Keratinocyte (primary cell): Measurements from ENCODE around the gene FIGN. TPM values are rescaled to one million over a fixed set of nuclear protein-coding genes. Genes with fewer than 3 reads are reported as not detected.

ENCODE experiments used
- DNase-seq: peaks from one replicate; pipeline ENCODE4 v3.0.0-alpha.2; 2011; ENCODE audit warnings: low read depth, missing footprints, low spot score
- FAIRE-seq: peaks from 2 replicates; lab custom pipeline; 2011; peaks lifted over from hg19 to GRCh38; lab: Jason Lieb, UNC
- H2AFZ ChIP-seq: 2 replicates; pipeline ENCODE4 v1.6.0; 2012; ENCODE audit warnings: low read length, control low read depth, inconsistent platforms; ENCODE audit not compliant: control insufficient read depth
- H3K27ac ChIP-seq: 2 replicates; pipeline ENCODE4 v1.5.1; 2011; ENCODE audit warnings: low read length; ENCODE audit not compliant: control insufficient read depth, insufficient read depth
- H3K27me3 ChIP-seq: 3 replicates; pipeline ENCODE4 v1.6.0; 2011; ENCODE audit warnings: low read length; ENCODE audit not compliant: control insufficient read depth, insufficient read depth; ENCODE audit errors: extremely low read depth
- H3K36me3 ChIP-seq, 2 experiments: 2 replicates in 1 of 2; 3 replicates in 1 of 2; pipeline ENCODE4 v1.5.1; 2011; ENCODE audit warnings: low read length in 2 of 2, mild to moderate bottlenecking in 1 of 2; ENCODE audit not compliant: control insufficient read depth in 2 of 2, insufficient read depth in 2 of 2; ENCODE audit errors: extremely low read depth in 1 of 2
- H3K4me1 ChIP-seq: 3 replicates; pipeline ENCODE4 v1.5.1; 2011; ENCODE audit warnings: low read length; ENCODE audit not compliant: control insufficient read depth, insufficient read depth; ENCODE audit errors: extremely low read depth
- H3K4me2 ChIP-seq: 3 replicates; pipeline ENCODE4 v1.6.0; 2011; ENCODE audit warnings: low read depth, low read length; ENCODE audit not compliant: control insufficient read depth, insufficient read depth; ENCODE audit errors: extremely low read depth
- H3K4me3 ChIP-seq, 3 experiments: fragments of 200-600 bp in 1 of 3; sonication (generic) in 1 of 3; 2 replicates in 2 of 3; 3 replicates in 1 of 3; pipeline ENCODE4 v1.5.1; 2011 to 2016; ENCODE audit warnings: low read length in 3 of 3, mild to moderate bottlenecking in 3 of 3, control low read depth in 2 of 3, inconsistent platforms in 1 of 3, low read depth in 1 of 3, mixed read lengths in 1 of 3, mixed run types in 1 of 3, moderate library complexity in 1 of 3; ENCODE audit not compliant: control insufficient read depth in 2 of 3, insufficient read depth in 2 of 3; ENCODE audit errors: extremely low read depth in 1 of 3
- H3K79me2 ChIP-seq: 2 replicates; pipeline ENCODE4 v1.6.0; 2012; ENCODE audit warnings: low read length; ENCODE audit not compliant: control insufficient read depth, insufficient read depth
- H3K9ac ChIP-seq: 3 replicates; pipeline ENCODE4 v1.6.0; 2011; ENCODE audit warnings: low read length; ENCODE audit not compliant: control insufficient read depth, insufficient read depth; ENCODE audit errors: extremely low read depth
- H3K9me1 ChIP-seq: 3 replicates; pipeline ENCODE4 v1.6.0; 2011; ENCODE audit warnings: low read length; ENCODE audit not compliant: control insufficient read depth, insufficient read depth; ENCODE audit errors: extremely low read depth
- H3K9me3 ChIP-seq: 2 replicates; pipeline ENCODE4 v1.5.1; 2012; ENCODE audit warnings: low read depth, low read length; ENCODE audit not compliant: control insufficient read depth
- H4K20me1 ChIP-seq: 3 replicates; pipeline ENCODE4 v1.6.0; 2011; ENCODE audit warnings: low read length; ENCODE audit not compliant: control insufficient read depth, insufficient read depth; ENCODE audit errors: extremely low read depth
- EZH2 ChIP-seq: IDR thresholded peaks from one replicate; pipeline ENCODE4 v1.6.1; 2012; ENCODE audit warnings: inconsistent platforms, mild to moderate bottlenecking, low read length, moderate library complexity
- dilution Hi-C: fragments of 300-500 bp; cut with MboI; formaldehyde crosslinking; loops from one replicate; pipeline ENCODE4 v1.7.0; 2020; ENCODE audit warnings: low sequenced_read_pairs; ENCODE audit not compliant: extremely low pct_ligation_motif_present
- polyA plus RNA-seq, 5 experiments: library from polyadenylated mRNA; depleted of rRNA in 3 of 5; stranded (reverse) in 3 of 5; stranded (forward) in 1 of 5; unstranded in 1 of 5; fragments of >200 nt; gene quantifications; 1 replicate in 1 of 5; 2 replicates in 3 of 5; 3 replicates in 1 of 5; pipeline versions ENCODE4 v1.2.1 to v1.2.3, GENCODE V29; 2011 to 2012; ENCODE audit warnings: missing spikeins in 2 of 5, low read depth in 1 of 5, low replicate concordance in 1 of 5
- TF ChIP-seq, protein P1 (sequence below), 3 experiments: IDR thresholded peaks in 1 of 3; conservative IDR thresholded peaks in 1 of 3; optimal IDR thresholded peaks in 1 of 3; 2 replicates in 2 of 3; 3 replicates in 1 of 3; pipeline versions ENCODE3 to v1.5.1; 2011; ENCODE audit warnings: low read length in 3 of 3, mild to moderate bottlenecking in 3 of 3, moderate library complexity in 2 of 3, control low read depth in 1 of 3, inconsistent platforms in 1 of 3; ENCODE audit not compliant: insufficient read depth in 2 of 3; ENCODE audit errors: extremely low read depth in 1 of 3

The FIGN gene
- polyA plus RNA-seq, 1 donor (not counting 4 experiments of a cell fraction or from before 2014, with no cell fraction given) = 2.9 TPM

DNA sequence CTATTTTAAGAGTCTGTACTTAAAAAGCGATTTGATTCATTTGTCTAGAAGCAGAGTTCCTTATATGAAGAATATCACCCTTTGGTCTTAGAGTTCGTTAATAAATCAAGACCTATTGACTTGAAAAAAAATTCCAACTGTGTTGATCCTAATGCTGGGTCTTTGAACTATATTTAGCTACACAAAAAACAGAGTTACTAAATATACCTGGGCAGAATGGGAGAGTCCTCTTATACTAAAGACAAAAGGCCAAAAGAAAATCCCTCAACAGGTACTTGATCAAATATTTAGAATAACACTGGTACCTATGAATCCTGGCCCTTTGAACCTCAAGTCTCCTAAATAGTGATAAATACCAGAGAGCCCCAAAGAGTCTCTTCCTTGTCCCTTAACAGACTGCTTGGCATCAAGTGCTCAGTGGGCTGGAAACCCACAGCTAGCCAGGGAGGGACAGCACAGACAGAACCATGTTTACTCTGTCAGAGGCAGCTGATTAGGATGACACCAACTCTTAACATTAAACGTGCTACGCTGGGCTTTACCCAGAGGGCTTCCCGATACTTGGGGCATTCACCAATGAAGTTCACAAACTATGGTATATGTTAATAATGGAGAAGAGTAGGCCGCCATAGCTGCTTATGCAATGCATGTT, 95.1 kb downstream of the FIGN start:
- Histone ChIP-seq H3K9me1 (no peaks in the 10 kb centered on the region), H3K9me3 (no peaks in the 10 kb centered on the region), H3K4me3 (no peak overlapping the region), H3K9ac (no peak overlapping the region), H3K4me2 (no peak overlapping the region), H3K27me3 (no peaks in the 10 kb centered on the region), H3K36me3 (peaks cover 0 to 1% of the 10 kb centered on the region in 2 experiments), H2AFZ (no peak overlapping the region), H4K20me1 (no peaks in the 10 kb centered on the region), H3K4me1 (no peaks in the 10 kb centered on the region), H3K27ac (no peak overlapping the region), H3K79me2 (no peaks in the 10 kb centered on the region)
- dilution Hi-C loops = no loop called here
- no peak for FAIRE-seq
- TF ChIP-seq EZH2 = no peak
- TF ChIP-seq, protein P1, sequence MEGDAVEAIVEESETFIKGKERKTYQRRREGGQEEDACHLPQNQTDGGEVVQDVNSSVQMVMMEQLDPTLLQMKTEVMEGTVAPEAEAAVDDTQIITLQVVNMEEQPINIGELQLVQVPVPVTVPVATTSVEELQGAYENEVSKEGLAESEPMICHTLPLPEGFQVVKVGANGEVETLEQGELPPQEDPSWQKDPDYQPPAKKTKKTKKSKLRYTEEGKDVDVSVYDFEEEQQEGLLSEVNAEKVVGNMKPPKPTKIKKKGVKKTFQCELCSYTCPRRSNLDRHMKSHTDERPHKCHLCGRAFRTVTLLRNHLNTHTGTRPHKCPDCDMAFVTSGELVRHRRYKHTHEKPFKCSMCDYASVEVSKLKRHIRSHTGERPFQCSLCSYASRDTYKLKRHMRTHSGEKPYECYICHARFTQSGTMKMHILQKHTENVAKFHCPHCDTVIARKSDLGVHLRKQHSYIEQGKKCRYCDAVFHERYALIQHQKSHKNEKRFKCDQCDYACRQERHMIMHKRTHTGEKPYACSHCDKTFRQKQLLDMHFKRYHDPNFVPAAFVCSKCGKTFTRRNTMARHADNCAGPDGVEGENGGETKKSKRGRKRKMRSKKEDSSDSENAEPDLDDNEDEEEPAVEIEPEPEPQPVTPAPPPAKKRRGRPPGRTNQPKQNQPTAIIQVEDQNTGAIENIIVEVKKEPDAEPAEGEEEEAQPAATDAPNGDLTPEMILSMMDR (optimal IDR thresholded peaks at IDR 0.05 in 1 of 3, IDR thresholded peaks at IDR 0.05 in 1 of 3, conservative IDR thresholded peaks at IDR 0.05 in 1 of 3; ENCODE audit: extremely low read depth in 1 of 3, insufficient read depth in 2 of 3, low read length in 3 of 3) = no peak
- DNase-seq = no peak

GRCh38 chr2:163637871-163638270, 97.9 kb downstream of the FIGN start:
- Histone ChIP-seq H3K4me1 (no peaks in the 10 kb centered on the region), H3K36me3 (peaks cover 0 to 1% of the 10 kb centered on the region in 2 experiments), H3K79me2 (no peaks in the 10 kb centered on the region), H3K9me1 (no peaks in the 10 kb centered on the region), H3K27ac (no peak overlapping the region), H4K20me1 (no peaks in the 10 kb centered on the region), H3K27me3 (no peaks in the 10 kb centered on the region), H3K4me2 (no peak overlapping the region), H3K4me3 (no peak overlapping the region), H3K9me3 (no peaks in the 10 kb centered on the region), H3K9ac (no peak overlapping the region), H2AFZ (no peak overlapping the region)
- dilution Hi-C loops = no loop called here
- DNase-seq = no peak
- TF ChIP-seq, protein P1 (optimal IDR thresholded peaks at IDR 0.05 in 1 of 3, IDR thresholded peaks at IDR 0.05 in 1 of 3, conservative IDR thresholded peaks at IDR 0.05 in 1 of 3; ENCODE audit: extremely low read depth in 1 of 3, insufficient read depth in 2 of 3, low read length in 3 of 3) = no peak
- TF ChIP-seq EZH2 = no peak
- no peak for FAIRE-seq
